ENCODE measurements around the gene CST11.
"Not testable (repeated sequence)": the region's sequence is repeated elsewhere in the genome, so short reads cannot be mapped to it uniquely, and the experiment has no call there.

The CST11 gene, protein sequence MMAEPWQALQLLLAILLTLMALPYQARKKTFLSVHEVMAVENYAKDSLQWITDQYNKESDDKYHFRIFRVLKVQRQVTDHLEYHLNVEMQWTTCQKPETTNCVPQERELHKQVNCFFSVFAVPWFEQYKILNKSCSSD

DNA sequence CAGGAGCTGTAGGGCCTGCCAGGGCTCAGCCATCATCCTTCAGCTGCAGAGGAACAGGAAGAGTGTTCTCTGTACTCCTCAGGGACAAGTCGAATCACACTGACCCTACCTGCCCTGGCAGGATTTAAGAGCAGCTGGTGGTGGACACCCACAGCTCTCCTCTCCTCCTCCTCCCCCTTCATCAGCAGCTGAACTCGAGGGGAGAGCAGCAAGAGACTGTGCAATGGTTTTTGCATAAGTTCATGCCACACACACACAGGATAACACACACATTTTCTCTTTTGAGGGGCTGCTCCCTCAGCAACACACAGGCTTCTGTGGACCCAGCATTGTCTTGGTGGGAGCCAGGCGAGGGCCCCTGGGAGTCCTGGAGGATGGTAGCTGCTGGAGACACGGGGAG, at the start of gene CST11:
CST11 (minus strand) TSS at position 101 of the 400 bp plus-strand sequence; CDS start at position 36, 65 bp downstream.
- no peak for DNase-seq

DNA sequence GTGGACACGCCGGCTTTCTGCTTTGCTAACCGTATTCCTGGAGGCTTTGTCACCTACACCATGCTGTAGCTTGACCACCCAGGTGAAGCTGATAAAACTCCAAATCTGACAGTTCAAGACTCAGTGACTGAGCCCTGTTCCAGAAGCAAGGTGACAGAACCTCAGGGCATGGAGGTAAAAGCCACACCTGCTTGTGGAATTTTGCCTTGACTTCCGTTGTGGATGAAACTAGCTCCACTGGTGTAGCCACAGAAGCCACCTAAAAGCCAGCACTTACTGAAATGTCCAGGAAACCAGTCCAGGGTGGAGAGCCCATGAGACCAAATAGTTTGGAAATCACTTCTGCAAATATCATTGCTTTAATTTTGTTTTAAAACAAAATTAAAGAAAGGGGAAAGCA, 49.2 kb upstream of the CST11 start:
- no peak for DNase-seq

DNA sequence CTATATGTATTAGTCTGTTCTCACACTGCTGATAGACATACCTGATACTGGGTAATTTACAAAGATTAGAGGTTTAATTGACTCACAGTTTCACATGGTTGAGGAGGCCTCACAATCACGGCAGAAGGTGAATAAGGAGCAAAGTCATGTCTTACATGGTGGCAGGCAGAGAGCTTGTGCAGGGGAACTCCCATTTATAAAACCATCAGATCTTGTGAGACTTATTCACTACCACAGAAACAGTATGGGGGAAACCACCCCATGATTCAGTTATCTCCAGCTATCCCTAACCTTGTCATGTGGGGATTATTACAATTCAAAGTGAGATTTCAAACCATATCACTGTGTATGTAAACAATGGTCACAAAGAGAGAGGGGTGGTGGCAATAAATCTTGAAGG, 44.9 kb upstream of the CST11 start:
- peak; percentile 42 for DNase-seq

DNA sequence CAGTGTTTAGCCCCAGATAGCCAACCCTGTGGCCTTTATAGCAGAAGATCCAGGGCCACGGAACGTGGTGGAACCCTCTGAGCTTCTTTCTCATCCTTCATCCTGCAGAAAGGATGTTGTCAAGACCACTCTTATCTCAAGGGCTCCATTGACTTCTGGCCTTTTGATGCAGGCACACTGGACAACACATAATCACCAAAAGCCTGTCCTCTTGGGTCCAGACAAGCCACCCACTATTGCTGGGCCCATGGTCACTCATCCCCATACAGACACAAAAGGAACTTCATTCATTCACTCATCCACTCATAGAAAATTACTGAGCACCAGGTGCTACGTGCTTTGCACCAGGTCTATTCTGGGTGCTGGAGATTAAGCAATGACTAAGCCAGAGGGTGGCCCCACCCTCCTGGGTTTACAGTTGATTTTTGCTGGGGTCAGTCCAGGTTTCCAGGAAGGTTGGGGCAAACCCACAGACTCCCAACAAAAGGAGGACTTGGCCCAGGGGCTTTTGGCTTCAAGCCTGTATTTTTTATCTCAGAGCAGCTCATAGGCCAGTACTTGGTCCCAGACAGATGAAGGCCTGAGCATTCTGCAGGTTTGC, 40.6 kb upstream of the CST11 start:
- no peak for DNase-seq

DNA sequence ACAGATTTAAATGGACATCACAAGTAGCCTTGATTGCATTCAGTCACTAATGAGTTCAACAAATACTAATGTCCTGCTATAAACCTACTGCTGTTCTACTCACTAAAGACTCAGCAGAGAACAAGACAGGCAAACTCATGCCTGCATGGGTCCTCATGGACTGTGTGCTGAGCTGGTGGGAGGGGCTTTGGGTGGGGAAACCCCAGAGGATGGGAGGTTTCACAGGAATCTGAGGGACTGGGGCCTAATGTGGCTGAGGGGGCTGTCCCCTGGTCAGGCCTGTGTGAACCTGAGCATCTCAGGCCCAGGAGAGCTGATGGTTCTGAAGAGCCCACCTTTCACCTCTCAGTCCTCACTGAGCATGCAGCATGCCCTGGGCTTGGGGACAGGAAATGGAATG, 39.6 kb upstream of the CST11 start:
- no peak for DNase-seq

DNA sequence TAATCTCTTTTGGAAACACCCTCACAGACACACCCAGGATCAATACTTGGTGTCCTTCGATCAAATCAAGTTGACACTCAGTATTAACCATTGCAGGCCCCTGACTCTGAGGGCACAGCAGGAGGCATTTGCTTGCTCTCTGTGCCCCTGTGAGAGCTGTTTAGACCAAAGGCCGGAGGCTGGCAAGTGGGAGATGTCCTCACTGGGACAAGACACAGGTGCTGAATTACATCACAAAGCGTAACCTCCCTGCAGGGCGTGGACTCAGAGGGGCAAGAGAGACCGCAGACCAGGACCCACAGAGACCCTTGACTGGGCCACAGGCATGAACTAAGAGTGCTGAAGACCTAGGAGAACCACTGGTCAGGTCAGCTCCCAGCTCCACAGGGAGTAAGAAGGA, 38.1 kb upstream of the CST11 start, which contains the start of gene CST8:
CST8 (plus strand) TSS at position 301 of the 400 bp plus-strand sequence. CDS start 551 bp downstream, outside the sequence.
- no peak for DNase-seq

DNA sequence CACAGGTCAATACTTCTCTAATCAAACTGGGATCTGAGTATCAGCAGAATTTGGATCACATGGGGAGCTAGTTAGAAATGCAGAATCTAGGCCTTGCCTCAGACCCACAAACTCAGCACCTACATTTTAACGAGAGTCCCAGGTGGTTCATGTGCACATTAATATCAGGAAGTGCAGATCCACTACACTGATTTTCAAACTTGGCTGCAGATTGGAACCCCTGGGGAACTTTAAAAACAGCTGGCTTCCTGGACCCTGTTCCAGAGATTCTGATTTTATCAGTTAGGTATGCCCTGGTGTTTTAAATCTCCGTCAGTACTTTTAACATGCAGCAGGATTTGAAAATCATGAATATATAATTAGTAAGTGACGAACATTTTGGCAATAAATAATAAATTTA, 36.3 kb upstream of the CST11 start:
- no peak for DNase-seq

DNA sequence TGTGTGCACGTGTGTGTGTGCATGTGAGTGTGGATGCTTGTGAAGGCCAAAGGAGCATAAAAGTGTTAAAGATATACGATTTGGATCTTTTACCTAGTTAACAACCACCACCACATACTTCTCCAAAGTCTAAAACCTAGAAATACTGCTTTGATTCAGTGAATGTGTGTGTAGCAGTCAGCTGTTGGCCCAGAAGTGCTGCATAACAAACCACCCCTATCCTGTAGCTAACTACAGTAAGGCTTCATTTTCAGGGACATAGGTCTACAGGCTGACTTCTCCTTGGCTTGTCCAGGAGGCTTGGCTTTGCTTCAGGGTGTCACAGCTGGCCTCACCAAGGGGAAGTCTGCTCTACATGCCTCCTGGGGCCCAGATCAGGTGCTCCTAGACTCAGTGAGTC, 35.8 kb upstream of the CST11 start:
- no peak for DNase-seq

DNA sequence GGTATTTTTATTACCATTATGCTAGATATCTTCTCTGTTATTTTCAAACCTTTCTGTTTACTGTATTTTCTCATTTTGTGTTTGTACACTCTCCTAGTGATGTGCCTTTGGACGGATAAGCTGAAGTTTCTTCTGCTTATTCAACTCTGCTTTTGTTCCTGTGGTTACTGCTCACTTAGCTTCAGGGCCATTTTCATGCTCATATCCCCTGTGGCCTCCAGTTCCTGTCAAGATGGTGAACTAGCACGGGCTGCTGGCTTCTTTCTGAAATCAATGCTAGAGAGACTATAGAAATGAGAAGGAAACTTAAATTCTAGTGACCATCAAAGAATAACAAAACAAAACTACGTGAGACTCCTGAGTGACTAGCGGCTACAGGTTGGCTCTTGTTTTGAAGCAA, 31.4 kb upstream of the CST11 start:
- DNase-seq: no peak

DNA sequence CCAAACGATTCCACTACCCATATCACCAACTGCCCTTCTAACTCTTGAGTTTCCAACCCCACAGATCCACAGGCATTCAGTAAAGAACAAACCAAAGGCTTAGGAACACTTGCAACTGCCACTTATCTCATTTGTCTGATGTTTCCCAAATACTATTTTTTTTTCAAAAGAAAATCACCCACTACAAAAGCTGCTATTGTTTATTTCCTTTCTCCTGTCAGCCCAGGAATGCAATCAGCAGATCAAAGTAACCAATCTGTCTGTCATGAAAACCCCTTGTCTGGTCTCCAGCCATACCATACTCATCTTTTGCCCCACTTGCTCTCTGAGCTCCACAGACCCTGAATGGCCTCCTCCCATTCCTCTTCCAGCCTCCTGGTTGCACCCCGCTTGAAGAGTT, 29.5 kb upstream of the CST11 start:
- no peak for DNase-seq

DNA sequence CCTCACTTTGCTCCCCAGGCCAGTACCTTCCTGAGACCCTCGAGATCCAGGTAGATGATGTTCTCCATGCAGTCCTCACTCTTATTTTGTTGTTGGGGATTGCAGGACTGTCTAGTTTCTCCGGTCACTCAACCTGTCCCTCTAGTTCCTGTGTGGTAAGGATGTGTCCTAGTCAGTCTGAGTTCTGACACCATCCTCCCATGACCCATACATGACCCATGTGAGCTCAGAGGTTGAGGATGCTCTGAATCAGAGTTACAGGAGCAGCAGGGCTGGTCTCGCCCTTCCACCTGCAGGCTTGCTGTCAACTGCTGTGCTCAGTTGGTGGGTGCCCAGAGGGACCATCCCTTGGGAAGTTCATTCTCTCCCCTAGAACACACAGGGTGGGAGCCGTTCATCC, 26.4 kb upstream of the CST11 start:
- DNase-seq: no peak

DNA sequence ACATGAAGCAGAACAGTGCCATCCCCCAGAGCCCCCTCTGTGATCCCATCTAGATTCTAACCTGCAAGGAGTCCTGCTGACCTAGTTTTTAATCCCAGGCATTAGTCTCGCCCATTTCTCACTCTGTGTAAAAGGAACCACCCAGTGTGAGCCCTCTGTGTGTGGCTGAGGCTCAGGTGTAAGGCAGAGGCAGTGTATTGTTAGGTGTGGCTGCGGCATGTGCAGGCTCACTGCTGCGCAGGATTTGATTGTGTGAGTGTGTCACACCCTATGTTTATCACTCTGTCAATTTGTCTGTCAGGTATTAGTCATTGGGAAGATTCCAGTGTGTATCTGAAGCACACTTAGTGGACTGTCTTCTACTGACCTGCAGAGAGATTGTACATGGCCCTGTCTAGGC, 24.5 kb upstream of the CST11 start:
- DNase-seq: no peak

DNA sequence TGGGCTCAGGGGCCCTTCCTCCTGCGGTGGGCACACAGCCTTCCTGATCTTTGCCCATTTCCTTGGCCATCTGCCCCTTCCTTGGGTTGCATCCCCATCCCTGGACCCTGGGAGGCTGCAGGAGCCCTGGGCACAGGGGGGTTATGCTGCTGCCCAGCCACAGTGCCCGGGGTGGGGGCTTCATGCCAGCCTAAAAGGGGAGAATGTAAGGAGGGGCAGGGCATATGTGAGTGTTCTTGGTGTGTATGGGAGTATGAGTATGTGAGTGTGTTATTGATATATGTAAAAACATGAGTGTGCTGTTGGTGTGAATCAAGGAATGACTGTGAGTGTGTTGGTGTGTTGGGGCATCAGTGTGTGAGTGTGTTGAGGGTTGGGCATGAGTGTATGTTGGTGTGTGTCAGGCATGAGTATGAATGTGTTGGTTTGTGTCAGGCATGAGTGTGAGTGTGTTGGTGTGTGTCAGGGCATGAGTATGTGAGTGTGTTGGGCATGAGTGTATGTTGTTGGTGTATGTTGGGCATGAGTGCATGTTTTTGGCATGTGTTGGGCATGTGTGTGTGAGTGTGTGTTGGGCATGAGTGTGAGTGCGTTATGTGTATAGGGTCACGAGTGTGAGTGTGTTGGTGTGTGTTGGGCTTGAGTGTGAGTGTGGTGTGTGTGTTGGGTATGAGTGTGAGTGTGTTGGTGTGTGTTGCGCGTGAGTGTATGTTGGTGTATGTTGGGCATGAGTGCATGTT, 23.5 kb upstream of the CST11 start:
- DNase-seq: no peak

DNA sequence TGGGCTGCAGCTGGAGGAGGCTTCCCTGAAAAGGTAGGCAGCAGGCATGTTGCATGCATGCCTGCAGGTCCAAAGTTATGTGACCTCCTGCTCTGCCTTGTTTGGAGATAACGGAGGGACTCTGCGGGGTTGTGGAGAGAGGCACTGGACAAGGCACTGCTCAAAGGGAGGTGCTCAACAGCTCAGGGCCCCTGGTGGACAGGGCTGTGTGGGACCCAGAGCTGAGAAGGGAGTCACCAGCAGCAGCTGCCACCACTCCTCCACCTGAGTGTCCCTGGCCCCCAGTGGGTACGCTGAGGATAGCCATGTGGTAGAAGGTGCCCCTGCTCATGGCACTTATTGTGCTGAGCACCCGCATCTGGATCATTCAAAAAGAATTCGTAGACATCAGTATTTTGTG, 22.7 kb upstream of the CST11 start:
- DNase-seq: no peak

DNA sequence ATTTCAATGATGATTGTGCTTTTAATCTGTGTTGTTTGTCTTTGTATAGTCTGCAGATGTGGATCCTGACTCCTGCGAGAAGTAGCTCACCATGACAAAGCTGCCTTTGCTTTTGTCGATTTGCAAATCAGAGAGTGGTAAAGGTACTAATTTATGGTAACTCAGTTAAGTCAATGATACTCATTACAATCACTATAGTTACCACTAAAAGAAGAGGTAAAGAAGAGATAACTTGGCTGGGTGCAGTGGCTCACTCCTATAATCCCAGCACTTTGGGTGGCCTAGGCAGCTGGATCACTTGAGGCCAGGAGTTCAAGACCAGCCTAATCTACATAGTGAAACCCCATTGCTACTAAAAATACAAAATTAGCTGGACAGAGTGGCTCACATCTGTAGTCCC, 20.6 kb upstream of the CST11 start:
- DNase-seq: not testable (repeated sequence)

DNA sequence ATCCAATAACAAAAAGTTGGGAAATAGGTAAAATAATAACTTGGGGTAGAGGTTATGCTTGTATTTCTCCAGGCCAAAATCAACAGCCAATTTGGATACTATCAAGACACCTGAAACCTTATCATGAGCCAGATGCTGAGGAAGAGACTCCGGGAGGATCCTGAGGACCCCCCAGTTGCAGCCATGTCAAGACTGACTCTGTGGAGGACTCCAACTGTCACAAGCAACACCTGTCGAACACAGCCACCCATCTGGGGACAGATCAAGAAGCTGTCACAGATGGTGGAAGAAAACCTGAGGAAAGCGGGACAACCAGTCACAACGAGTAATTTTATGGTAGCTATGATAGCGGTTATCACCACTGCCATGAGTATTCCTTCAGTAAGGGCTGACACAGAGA, 19.6 kb upstream of the CST11 start:
- DNase-seq: not testable (repeated sequence)

DNA sequence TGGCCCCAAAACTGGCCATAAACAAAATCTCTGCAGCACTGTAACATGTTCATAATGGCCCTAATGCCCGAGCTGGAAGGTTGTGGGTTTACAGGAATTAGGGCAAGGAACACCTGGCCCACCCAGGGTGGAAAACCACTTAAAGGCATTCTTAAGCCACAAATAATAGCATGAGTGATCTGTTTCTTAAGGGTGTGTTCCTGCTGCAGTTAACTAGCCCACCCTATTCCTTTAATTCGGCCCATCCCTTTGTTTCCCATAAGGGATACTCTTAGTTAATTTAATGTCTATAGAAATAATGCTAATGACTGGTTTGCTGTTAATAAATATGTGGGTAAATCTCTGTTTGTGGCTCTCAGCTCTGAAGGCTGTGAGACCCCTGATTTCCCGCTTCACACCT, 14.3 kb upstream of the CST11 start:
- not testable (repeated sequence) for DNase-seq

DNA sequence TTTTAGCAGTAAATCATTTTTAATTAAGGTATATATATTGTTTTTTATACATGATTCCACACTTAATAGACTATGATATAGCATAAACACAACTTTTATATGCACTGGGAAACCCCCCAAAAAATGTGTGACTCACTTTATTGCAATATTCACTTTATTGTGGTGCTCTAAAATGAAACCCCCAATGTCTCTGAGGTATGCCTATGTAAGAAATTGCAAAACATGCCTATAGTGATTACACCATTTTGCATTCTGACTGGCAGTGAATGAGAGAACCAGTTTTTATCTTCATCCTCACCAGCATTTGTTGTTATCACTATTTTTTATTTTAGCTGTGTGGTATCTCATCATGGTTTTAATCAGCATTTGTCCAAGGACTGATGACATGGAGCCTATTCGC, 8.5 kb upstream of the CST11 start:
- DNase-seq: no peak

DNA sequence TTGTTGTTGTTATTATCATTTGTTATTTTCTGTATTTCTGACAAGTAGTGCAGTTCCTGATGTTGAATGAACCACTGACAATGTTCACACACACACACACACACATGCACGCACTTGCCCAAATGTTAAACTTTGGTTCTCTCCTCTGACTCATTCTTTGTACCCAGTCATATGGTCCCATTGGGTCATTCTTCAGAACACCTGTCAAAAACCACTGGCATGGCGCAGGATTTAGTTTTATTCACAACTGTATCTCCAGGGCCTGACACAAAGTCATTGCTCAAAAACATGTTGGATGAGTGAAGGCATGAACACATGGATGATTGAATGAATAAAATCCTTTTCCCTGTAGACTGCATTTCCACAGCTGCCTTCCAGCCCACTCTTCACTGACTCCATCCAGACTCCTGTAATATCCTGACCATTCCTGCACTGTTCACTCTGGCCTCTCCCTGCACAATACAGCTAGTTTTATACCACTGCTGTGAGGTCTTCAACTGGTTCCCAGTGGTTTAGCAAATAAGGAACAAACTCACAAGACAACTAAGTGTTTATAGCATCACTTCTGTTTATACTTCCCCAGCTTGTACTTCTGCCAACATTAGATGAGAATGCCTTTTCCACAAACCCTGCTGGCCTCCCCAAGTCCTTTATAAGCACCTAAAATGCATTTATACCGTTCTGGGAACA, 6.9 kb upstream of the CST11 start:
- DNase-seq: no peak

DNA sequence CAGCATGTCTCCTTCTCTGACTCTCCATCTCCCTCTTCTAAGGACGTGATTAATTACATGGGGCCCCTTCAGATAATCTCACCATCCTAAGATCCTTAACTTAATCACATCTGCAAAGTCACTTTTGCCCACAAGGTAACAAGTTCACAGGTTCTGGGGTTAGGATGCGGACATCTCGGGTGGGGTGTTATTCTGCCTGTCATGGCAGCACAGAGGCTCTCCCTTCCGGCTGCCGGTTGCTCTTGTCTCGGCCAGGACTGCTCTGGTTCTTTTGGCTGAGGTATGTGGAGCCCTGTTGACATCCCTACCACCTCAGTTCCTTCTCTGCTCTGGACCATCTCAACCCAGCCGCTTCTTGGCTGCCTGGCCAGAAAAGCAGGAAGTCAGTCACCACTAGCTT, 4.2 kb upstream of the CST11 start:
- no peak for DNase-seq

DNA sequence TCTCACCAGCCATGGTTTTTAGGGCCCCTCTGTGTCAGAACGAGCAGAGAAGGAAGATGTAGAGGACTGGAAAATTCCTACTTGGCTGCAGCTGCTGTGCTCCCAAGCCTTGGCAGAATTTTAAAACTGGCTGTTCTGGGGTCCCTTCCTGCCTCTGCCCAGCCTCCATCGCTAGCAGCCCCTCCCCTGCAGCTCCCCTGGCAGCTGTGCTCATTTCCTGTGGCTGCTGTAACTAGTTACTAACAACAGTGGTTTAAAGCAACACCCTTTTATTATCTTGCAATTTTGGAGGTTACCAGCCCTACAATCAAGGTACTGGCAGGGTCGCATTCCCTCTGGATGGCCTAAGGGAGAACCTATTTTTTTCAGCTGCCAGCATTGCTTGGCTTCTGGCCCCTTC, 3.7 kb upstream of the CST11 start:
- DNase-seq: no peak

DNA sequence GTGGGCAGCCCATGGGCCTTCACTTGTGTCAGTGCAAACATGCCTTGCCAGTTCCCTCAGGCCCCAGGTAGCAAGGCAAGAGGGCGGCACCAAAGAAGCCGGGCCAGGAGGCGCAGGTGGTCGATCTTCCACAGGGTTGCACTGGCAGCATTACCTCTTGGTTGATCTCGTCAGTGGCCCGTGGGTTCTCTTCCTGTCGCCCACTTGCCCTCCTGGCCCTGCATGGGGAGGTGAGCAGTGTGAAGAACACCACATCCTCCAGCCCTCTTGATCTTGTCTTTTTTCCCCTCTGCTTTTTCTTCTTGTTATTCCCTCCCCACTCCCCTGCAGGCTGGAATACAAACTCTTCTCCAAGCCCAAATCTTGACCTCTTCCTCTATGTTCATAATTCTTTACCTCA, 3.0 kb upstream of the CST11 start:
- no peak for DNase-seq

DNA sequence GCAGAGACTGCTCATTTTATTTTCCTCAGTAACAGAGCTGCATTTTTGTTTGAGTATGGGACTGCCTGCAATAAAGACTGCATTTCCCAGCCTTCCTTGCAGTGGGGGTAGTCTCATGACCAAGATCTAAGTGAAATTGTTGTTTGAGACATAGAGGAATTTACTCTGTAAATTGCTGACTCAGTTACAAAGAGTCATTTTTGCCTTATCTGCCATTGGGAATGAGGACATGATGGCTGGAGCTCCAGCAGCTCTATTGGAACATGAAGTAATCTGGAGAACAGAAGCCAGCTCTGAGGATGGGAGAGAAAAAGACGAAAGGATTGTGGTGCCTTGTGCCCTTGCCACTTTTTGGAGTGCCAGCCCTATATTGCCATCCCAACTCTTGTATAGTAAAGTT, 2.1 kb upstream of the CST11 start:
- no peak for DNase-seq
